ENCODE measurements around the gene SAT2. TPM values are rescaled to one million over a fixed set of nuclear protein-coding genes. Genes with fewer than 3 reads are reported as not detected.

Gene SAT2
- polyA plus RNA-seq, 1 donor (not counting 4 experiments of a cell fraction or from before 2014, with no cell fraction given) = 23.5 TPM

- dilution Hi-C loops (cut with MboI; ENCODE audit: extremely low pct_ligation_motif_present, low sequenced_read_pairs) = no loop called here
- H3K27me3 ChIP-seq (ENCODE audit: control insufficient read depth, extremely low read depth, insufficient read depth, low read length) = no peaks in the 10 kb centered on the region
- no peaks in the 10 kb centered on the region for H3K36me3 ChIP-seq (ENCODE audit: control insufficient read depth in 2 of 2, extremely low read depth in 1 of 2, insufficient read depth in 2 of 2, low read length in 2 of 2)
- H3K9me3 ChIP-seq (ENCODE audit: control insufficient read depth, low read depth, low read length) = no peaks in the 10 kb centered on the region
- H3K79me2 ChIP-seq (ENCODE audit: control insufficient read depth, insufficient read depth, low read length) = no peaks in the 10 kb centered on the region
- FAIRE-seq (no peak), DNase-seq (ENCODE audit: low read depth, low spot score) (no peak)
- no peak overlapping the region for H2AFZ ChIP-seq (ENCODE audit: control insufficient read depth, low read length)
- no peaks in the 10 kb centered on the region for H4K20me1 ChIP-seq (ENCODE audit: control insufficient read depth, extremely low read depth, insufficient read depth, low read length)
- H3K4me1 ChIP-seq (ENCODE audit: control insufficient read depth, extremely low read depth, insufficient read depth, low read length) = no peaks in the 10 kb centered on the region
- H3K9ac ChIP-seq (ENCODE audit: control insufficient read depth, extremely low read depth, insufficient read depth, low read length) = no peak overlapping the region
- TF ChIP-seq, protein P1, sequence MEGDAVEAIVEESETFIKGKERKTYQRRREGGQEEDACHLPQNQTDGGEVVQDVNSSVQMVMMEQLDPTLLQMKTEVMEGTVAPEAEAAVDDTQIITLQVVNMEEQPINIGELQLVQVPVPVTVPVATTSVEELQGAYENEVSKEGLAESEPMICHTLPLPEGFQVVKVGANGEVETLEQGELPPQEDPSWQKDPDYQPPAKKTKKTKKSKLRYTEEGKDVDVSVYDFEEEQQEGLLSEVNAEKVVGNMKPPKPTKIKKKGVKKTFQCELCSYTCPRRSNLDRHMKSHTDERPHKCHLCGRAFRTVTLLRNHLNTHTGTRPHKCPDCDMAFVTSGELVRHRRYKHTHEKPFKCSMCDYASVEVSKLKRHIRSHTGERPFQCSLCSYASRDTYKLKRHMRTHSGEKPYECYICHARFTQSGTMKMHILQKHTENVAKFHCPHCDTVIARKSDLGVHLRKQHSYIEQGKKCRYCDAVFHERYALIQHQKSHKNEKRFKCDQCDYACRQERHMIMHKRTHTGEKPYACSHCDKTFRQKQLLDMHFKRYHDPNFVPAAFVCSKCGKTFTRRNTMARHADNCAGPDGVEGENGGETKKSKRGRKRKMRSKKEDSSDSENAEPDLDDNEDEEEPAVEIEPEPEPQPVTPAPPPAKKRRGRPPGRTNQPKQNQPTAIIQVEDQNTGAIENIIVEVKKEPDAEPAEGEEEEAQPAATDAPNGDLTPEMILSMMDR (optimal IDR thresholded peaks at IDR 0.05 in 1 of 3, IDR thresholded peaks at IDR 0.05 in 1 of 3, conservative IDR thresholded peaks at IDR 0.05 in 1 of 3; ENCODE audit: extremely low read depth in 1 of 3, insufficient read depth in 2 of 3, low read length in 3 of 3) = no peak
- no peak for TF ChIP-seq EZH2 (IDR thresholded peaks at IDR 0.05; ENCODE audit: low read length)
- no peak overlapping the region for H3K27ac ChIP-seq (ENCODE audit: control insufficient read depth, insufficient read depth, low read length)
- H3K4me3 ChIP-seq (ENCODE audit: control insufficient read depth in 2 of 3, extremely low read depth in 1 of 3, insufficient read depth in 2 of 3, low read depth in 1 of 3, low read length in 3 of 3) = no peak overlapping the region
- H3K9me1 ChIP-seq (ENCODE audit: control insufficient read depth, extremely low read depth, insufficient read depth, low read length) = no peaks in the 10 kb centered on the region
- no peak overlapping the region for H3K4me2 ChIP-seq (ENCODE audit: control insufficient read depth, extremely low read depth, insufficient read depth, low read depth, low read length)
These were observed 6.8 kb downstream of the SAT2 start for GRCh38 chr17:7620835-7621234.

DNA sequence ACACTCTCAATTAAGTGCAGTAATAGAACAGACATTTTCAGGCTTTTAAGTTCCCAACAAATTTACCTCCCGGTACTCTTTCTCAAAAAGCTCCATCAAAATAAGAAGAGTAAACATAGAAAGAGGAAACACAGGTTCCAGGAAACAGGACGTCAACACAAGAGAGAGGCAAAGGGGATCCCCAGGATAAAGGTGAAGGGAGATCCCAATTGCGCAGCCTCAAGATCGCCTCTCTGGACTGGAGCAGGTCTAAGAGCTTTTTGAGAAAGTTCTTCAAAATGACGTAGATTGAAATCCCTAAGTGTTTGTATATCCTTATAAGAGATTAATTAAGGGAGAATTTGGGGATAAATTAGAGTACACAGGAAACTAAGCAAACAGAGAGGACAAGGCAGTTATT lies 9.0 kb downstream of the SAT2 start:
- no peak for FAIRE-seq
- Histone ChIP-seq H2AFZ (ENCODE audit: control insufficient read depth, low read length) (no peak overlapping the region), H3K9ac (ENCODE audit: control insufficient read depth, extremely low read depth, insufficient read depth, low read length) (no peak overlapping the region), H3K4me3 (ENCODE audit: control insufficient read depth in 2 of 3, extremely low read depth in 1 of 3, insufficient read depth in 2 of 3, low read depth in 1 of 3, low read length in 3 of 3) (no peak overlapping the region), H3K9me1 (ENCODE audit: control insufficient read depth, extremely low read depth, insufficient read depth, low read length) (no peaks in the 10 kb centered on the region), H3K36me3 (ENCODE audit: control insufficient read depth in 2 of 2, extremely low read depth in 1 of 2, insufficient read depth in 2 of 2, low read length in 2 of 2) (no peaks in the 10 kb centered on the region), H3K79me2 (ENCODE audit: control insufficient read depth, insufficient read depth, low read length) (peaks cover 8% of the 10 kb centered on the region), H4K20me1 (ENCODE audit: control insufficient read depth, extremely low read depth, insufficient read depth, low read length) (no peaks in the 10 kb centered on the region), H3K4me2 (ENCODE audit: control insufficient read depth, extremely low read depth, insufficient read depth, low read depth, low read length) (no peak overlapping the region), H3K27ac (ENCODE audit: control insufficient read depth, insufficient read depth, low read length) (no peak overlapping the region), H3K4me1 (ENCODE audit: control insufficient read depth, extremely low read depth, insufficient read depth, low read length) (peaks cover 2% of the 10 kb centered on the region), H3K9me3 (ENCODE audit: control insufficient read depth, low read depth, low read length) (no peaks in the 10 kb centered on the region), H3K27me3 (ENCODE audit: control insufficient read depth, extremely low read depth, insufficient read depth, low read length) (no peaks in the 10 kb centered on the region)
- TF ChIP-seq, protein P1 (optimal IDR thresholded peaks at IDR 0.05 in 1 of 3, IDR thresholded peaks at IDR 0.05 in 1 of 3, conservative IDR thresholded peaks at IDR 0.05 in 1 of 3; ENCODE audit: extremely low read depth in 1 of 3, insufficient read depth in 2 of 3, low read length in 3 of 3) = no peak
- TF ChIP-seq EZH2 (IDR thresholded peaks at IDR 0.05; ENCODE audit: low read length) = no peak
- no peak for DNase-seq (ENCODE audit: low read depth, low spot score)
- dilution Hi-C loops (cut with MboI; ENCODE audit: extremely low pct_ligation_motif_present, low sequenced_read_pairs) = no loop called here

Measured in keratinocyte (primary cell).